SIG-M5 (cell line): ENCODE data around the gene PIM3.

Experiments
- DNase-seq: peaks from one replicate; lab custom pipeline; 2025; lab: John Stamatoyannopoulos, UW

Gene PIM3

GRCh38 chr22:49928185-49928495, 32.4 kb upstream of the PIM3 start:
- no peak for DNase-seq

- DNase-seq, result no peak
These were observed 31.9 kb upstream of the PIM3 start for GRCh38 chr22:49928555-49929210.

GRCh38 chr22:49929211-49929979, 31.2 kb upstream of the PIM3 start:
- DNase-seq, result no peak

- DNase-seq, result no peak
These were observed 30.5 kb upstream of the PIM3 start for GRCh38 chr22:49929994-49930575.

GRCh38 chr22:49930596-49931412, 29.8 kb upstream of the PIM3 start:
- DNase-seq, result no peak

GRCh38 chr22:49933236-49934159, 27.1 kb upstream of the PIM3 start:
- DNase-seq, result no peak

GRCh38 chr22:49934160-49934890, 26.2 kb upstream of the PIM3 start:
- DNase-seq, result no peak

GRCh38 chr22:49934891-49935557, 25.5 kb upstream of the PIM3 start:
- DNase-seq, result no peak

- no peak for DNase-seq
These were observed 25.0 kb upstream of the PIM3 start for GRCh38 chr22:49935561-49935960.

- DNase-seq, result no peak
These were observed 24.3 kb upstream of the PIM3 start for GRCh38 chr22:49936018-49936972.

- DNase-seq, result no peak
These were observed 23.4 kb upstream of the PIM3 start for GRCh38 chr22:49936973-49937757.

- DNase-seq, result no peak
These were observed 22.6 kb upstream of the PIM3 start for GRCh38 chr22:49937758-49938564.

GRCh38 chr22:49938565-49939136, 21.9 kb upstream of the PIM3 start:
- no peak for DNase-seq

- DNase-seq, result no peak
These were observed 18.9 kb upstream of the PIM3 start for GRCh38 chr22:49941507-49942316.

GRCh38 chr22:49942565-49943404, 17.8 kb upstream of the PIM3 start:
- DNase-seq, result no peak
